WTC11 (cell line): ENCODE results near the gene ISY1. TPM values are rescaled to one million over a fixed set of nuclear protein-coding genes. Genes with fewer than 3 reads are reported as not detected.

ENCODE experiments used
- ATAC-seq: fragments of 200-7000 bp; cut with Tn5 transposase; 2 replicates; pipeline ENCODE4 v1.10.0; 2021; ENCODE audit warnings: mild to moderate bottlenecking, moderate library complexity
- CTCF ChIA-PET: fragments of 300-600 bp; sonication (Branson Sonifier 250); formaldehyde crosslinking; loops from one replicate; lab custom pipeline; 2021; ENCODE audit warnings: antibody characterized with exemption; lab: Charles Lee
- POLR2A ChIA-PET: fragments of 350-600 bp; sonication (Branson Sonifier 250); formaldehyde crosslinking; loops from one replicate; lab custom pipeline; 2021; ENCODE audit warnings: antibody characterized with exemption; lab: Charles Lee
- DNase-seq: peaks from one replicate; pipeline ENCODE4 v3.0.0; 2021; ENCODE audit warnings: low spot score
- H3K27ac Mint-ChIP-seq: 2 replicates; pipeline ENCODE4 v1.8.0; 2021; ENCODE audit warnings: mixed read lengths
- H3K27me3 Mint-ChIP-seq: 2 replicates; pipeline ENCODE4 v1.8.0; 2021; ENCODE audit warnings: low read depth, mild to moderate bottlenecking, moderate library complexity, mixed read lengths
- H3K36me3 Mint-ChIP-seq: 2 replicates; pipeline ENCODE4 v1.8.0; 2021; ENCODE audit warnings: mixed read lengths
- H3K4me1 Mint-ChIP-seq: 2 replicates; pipeline ENCODE4 v1.8.0; 2022; ENCODE audit warnings: mixed read lengths
- H3K4me3 Mint-ChIP-seq: 2 replicates; pipeline ENCODE4 v1.8.0; 2021; ENCODE audit warnings: mild to moderate bottlenecking, moderate library complexity, mixed read lengths
- H3K9me3 Mint-ChIP-seq: 2 replicates; pipeline ENCODE4 v1.8.0; 2021; ENCODE audit warnings: mixed read lengths
- AFF4 ChIP-seq: sonication (generic); formaldehyde crosslinking; IDR thresholded peaks from 2 replicates; pipeline ENCODE4 v1.8.1; 2023; ENCODE audit warnings: mild to moderate bottlenecking, missing genetic modification reagents, borderline replicate concordance
- ARID4B ChIP-seq: sonication (generic); formaldehyde crosslinking; IDR thresholded peaks from 2 replicates; pipeline ENCODE4 v1.8.0; 2023; ENCODE audit warnings: missing genetic modification reagents, mild to moderate bottlenecking, borderline replicate concordance
- CREB1 ChIP-seq: sonication (generic); formaldehyde crosslinking; IDR thresholded peaks from 2 replicates; pipeline ENCODE4 v1.8.0; 2023; ENCODE audit warnings: mild to moderate bottlenecking, missing genetic modification reagents
- E2F5 ChIP-seq: sonication (generic); formaldehyde crosslinking; IDR thresholded peaks from 2 replicates; pipeline ENCODE4 v1.8.1; 2022; ENCODE audit warnings: mild to moderate bottlenecking, moderate library complexity, missing genetic modification reagents
- GTF2I ChIP-seq: fragments of 250-450 bp; sonication (Bioruptor Pico); conservative IDR thresholded peaks from 2 replicates; pipeline ENCODE4 v1.4.0; 2021; ENCODE audit warnings: mild to moderate bottlenecking
- IRF1 ChIP-seq: sonication (generic); formaldehyde crosslinking; IDR thresholded peaks from 2 replicates; pipeline ENCODE4 v1.8.0; 2023; ENCODE audit warnings: missing genetic modification reagents
- MLX ChIP-seq: sonication (generic); formaldehyde crosslinking; IDR thresholded peaks from 2 replicates; pipeline ENCODE4 v1.8.1; 2023; ENCODE audit warnings: mild to moderate bottlenecking, missing genetic modification reagents, moderate library complexity
- NFATC4 ChIP-seq: fragments of 250-450 bp; sonication (Bioruptor Pico); IDR thresholded peaks from 2 replicates; pipeline ENCODE4 v1.9.0; 2021; ENCODE audit warnings: mild to moderate bottlenecking
- NFYB ChIP-seq: sonication (generic); formaldehyde crosslinking; conservative IDR thresholded peaks from 2 replicates; pipeline ENCODE4 v1.8.0; 2022; ENCODE audit warnings: low read depth, missing genetic modification reagents
- RELA ChIP-seq: sonication (generic); formaldehyde crosslinking; IDR thresholded peaks from 2 replicates; pipeline ENCODE4 v1.8.1; 2022; ENCODE audit warnings: missing genetic modification reagents, mild to moderate bottlenecking, borderline replicate concordance
- RORB ChIP-seq: fragments of 250-450 bp; sonication (Bioruptor Pico); IDR thresholded peaks from 2 replicates; pipeline ENCODE4 v1.9.0; 2021; ENCODE audit warnings: mild to moderate bottlenecking
- SP1 ChIP-seq: sonication (generic); formaldehyde crosslinking; conservative IDR thresholded peaks from 2 replicates; pipeline ENCODE4 v1.8.1; 2022; ENCODE audit warnings: missing genetic modification reagents
- TEAD4 ChIP-seq: sonication (generic); formaldehyde crosslinking; IDR thresholded peaks from 2 replicates; pipeline ENCODE4 v1.8.0; 2022; ENCODE audit warnings: mild to moderate bottlenecking, missing genetic modification reagents
- USF1 ChIP-seq: sonication (generic); formaldehyde crosslinking; IDR thresholded peaks from 2 replicates; pipeline ENCODE4 v1.8.0; 2022; ENCODE audit warnings: mild to moderate bottlenecking, missing genetic modification reagents
- ZNF317 ChIP-seq: sonication (generic); formaldehyde crosslinking; IDR thresholded peaks from 2 replicates; pipeline ENCODE4 v1.8.1; 2023; ENCODE audit warnings: low read depth, mild to moderate bottlenecking, moderate library complexity, missing genetic modification reagents, borderline replicate concordance
- total RNA-seq: library from RNA; stranded (reverse); gene quantifications from 3 replicates; pipeline ENCODE4 v1.2.3, GENCODE V29; 2021

ISY1 gene
- total RNA-seq, 1 experiment from 2014 or later, result 25.0 TPM

GRCh38 chr3:129087138-129087702, 73.6 kb downstream of the ISY1 start (continued):
- TF ChIP-seq ARID4B (CRISPR knock-in tag) (no peak), MLX (CRISPR knock-in tag) (no peak), RORB (CRISPR knock-in tag) (no peak), IRF1 (CRISPR knock-in tag) (no peak), GTF2I (CRISPR knock-in tag) (no peak), CREB1 (CRISPR knock-in tag) (no peak), ZNF317 (CRISPR knock-in tag) (no peak), SP1 (CRISPR knock-in tag) (no peak), AFF4 (CRISPR knock-in tag) (no peak)

GRCh38 chr3:129085818-129086217, 75.0 kb downstream of the ISY1 start:
- H3K36me3 Mint-ChIP-seq, result no peaks in the 10 kb centered on the region
- peaks cover 8% of the 10 kb centered on the region for H3K27me3 Mint-ChIP-seq
- ATAC-seq, result no peak
- no peak overlapping the region for H3K4me3 Mint-ChIP-seq
- TF ChIP-seq MLX (CRISPR knock-in tag) (no peak), NFATC4 (CRISPR knock-in tag) (no peak), TEAD4 (CRISPR knock-in tag) (no peak), RELA (CRISPR knock-in tag) (no peak), NFYB (CRISPR knock-in tag) (no peak), USF1 (CRISPR knock-in tag) (no peak), E2F5 (CRISPR knock-in tag) (no peak)
- ChIA-PET POLR2A (no interaction called here), CTCF (interaction anchor here (1.0 to 2.4 kb wide), 4 partner anchors 32 to 116 kb away, joined by 3 to 12 read pairs (median 7); no protein-coding TSS in a partner anchor)
- H3K4me1 Mint-ChIP-seq, result no peaks in the 10 kb centered on the region
- no peak for DNase-seq
- H3K27ac Mint-ChIP-seq, result no peak overlapping the region
- no peaks in the 10 kb centered on the region for H3K9me3 Mint-ChIP-seq
